NCI-H2107 treated with DMSO at 0.1 percent for 48 hours (cell line): ENCODE data around the gene IGDCC3.

Experiments
- DNase-seq: peaks from one replicate; lab custom pipeline; 2025; ENCODE audit not compliant: unreplicated experiment; lab: John Stamatoyannopoulos, UW

The IGDCC3 gene

DNA sequence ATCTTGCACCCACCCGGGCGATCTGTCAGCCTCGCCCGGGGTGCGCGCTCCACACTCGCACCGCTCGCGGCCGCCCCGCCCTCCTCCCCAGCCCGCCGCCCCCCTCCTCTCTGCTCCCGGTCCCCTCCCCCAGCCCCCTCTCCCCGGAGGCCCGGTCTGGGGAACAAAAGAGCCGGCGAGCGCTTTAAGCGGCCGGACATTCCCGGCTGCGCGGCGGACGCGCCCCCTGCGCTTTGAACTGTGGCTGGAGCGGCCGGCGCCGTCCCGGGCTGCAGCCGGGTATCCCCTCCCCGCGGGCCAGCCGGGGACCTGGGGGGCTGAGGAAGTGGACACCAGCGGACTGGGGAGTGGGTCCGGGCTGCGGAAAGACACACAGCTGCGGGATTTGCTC lies at the start of gene IGDCC3:
TSS of gene IGDCC3 (minus strand) at position 27 of the 391 bp plus-strand sequence. CDS start 214 bp downstream, outside the sequence.
- DNase-seq: no peak

DNA sequence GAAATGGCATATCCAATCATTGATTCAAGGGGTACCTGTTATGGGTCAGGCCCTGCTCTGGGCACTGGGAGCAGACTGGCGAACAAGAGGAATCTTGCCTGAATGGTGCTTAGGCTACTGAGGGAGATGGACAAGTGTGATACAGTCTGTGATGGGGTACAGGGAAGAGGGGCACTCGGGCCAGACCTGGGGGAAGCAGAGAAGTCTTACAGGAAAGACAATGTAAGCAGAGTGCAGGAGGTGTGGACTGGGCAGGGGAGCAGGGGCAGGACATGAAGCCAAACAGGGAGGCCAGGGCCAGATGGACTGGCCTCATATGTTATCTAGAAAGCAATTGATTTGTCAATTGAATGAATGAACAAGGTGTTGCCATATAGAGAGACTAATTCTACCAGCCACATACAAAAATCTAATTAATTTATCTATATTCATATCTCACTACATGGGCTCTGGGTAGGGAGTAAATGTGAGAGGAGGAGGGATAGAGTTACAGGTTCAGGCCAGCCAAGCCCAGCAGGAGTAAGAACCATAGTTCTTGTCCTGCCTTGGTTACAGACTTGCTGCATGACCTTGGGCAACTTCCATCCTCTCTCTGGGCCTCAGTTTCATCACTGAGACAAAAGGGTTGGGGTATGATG lies 48.5 kb upstream of the IGDCC3 start:
- no peak for DNase-seq

DNA sequence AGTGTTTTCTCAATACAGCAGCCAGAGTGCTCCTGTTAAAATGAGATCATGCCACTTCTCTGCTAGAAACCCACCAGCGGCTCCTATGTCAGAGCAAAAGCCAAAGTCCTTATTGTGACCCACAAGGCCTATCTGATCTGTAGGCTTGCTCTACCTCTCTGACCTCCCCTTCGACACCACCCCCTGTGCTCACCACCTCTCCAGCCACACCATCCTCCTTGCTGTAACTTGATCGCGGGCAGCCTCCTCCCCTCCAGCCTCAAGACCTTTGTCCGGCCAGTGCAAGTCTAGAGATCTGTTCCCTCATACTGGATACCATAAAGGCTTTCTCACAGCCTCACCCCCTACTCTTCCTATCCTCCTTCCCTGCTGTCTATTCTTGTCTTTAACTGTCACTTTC lies 46.9 kb upstream of the IGDCC3 start:
- no peak for DNase-seq

DNA sequence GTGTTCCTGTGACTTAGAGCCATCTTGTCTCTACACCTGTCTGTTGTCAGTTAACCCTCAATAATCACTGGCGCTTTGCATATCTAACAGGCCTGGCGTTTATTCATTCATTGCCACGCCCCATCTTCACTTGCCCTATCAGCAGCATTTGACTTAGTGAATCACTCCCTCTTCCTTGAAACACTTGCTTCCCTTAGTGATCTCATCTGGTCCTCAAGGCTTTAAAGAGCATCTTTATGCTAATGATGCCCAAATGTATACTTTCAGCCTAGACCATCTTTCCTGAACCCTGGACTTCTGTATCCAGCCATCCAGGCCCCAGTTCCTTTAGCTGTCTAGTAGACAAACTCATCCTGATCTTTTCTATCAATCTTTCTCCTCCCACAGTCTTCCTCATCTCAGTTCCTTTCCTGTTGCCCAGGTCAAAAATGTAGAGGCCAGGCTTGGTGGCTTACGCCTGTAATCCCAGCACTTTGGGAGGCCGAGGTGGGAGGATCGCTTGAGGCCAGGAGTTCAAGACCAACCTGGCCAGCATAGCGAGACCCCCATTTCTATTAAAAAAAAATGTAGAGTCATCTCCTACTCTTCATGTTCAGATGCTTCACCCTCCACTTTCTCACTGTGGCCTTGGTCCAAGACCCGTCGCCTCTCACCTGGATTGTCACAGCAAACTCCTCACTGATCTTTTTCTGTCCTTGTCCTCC lies 46.3 kb upstream of the IGDCC3 start:
- DNase-seq: no peak

DNA sequence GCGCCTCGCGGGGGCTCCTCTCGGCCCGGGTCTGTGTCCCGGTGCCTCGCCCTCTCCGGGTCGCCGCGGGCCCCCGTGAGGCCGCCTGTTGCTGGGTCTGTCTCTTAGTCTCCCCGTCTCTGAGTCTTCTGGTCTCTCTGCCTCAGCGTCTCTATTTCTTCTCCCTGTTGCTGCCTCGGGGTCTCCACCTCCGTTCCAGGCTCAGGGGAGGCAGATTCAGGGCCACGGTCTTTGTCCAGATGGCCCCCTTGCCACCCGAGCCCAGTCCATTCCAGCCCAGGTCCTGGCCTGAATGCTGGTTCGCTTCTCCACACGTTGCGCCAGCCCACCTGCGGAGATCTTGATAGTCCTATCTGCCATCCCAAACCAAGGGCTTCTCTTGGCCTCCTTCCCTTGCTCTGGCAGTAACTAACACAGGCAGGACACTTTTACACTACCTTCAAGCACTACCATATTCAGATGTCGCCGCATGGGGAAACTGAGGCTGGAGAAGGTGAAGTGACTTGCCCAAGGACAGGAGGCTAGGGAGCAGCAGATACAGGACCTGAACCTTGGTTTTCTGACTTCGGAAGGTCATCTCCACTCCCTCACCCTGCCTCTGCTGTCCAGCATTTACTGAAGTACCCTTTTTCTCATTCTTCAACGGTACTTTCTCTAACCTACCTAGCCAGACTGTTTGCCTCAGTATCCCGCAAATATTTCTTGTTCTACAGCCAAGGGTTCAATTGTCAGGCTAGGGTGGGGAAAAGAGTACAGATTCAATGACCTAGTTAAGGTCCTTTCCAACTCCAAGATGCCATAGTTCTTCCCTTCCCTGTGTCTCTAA lies 45.6 kb upstream of the IGDCC3 start:
- DNase-seq: no peak

DNA sequence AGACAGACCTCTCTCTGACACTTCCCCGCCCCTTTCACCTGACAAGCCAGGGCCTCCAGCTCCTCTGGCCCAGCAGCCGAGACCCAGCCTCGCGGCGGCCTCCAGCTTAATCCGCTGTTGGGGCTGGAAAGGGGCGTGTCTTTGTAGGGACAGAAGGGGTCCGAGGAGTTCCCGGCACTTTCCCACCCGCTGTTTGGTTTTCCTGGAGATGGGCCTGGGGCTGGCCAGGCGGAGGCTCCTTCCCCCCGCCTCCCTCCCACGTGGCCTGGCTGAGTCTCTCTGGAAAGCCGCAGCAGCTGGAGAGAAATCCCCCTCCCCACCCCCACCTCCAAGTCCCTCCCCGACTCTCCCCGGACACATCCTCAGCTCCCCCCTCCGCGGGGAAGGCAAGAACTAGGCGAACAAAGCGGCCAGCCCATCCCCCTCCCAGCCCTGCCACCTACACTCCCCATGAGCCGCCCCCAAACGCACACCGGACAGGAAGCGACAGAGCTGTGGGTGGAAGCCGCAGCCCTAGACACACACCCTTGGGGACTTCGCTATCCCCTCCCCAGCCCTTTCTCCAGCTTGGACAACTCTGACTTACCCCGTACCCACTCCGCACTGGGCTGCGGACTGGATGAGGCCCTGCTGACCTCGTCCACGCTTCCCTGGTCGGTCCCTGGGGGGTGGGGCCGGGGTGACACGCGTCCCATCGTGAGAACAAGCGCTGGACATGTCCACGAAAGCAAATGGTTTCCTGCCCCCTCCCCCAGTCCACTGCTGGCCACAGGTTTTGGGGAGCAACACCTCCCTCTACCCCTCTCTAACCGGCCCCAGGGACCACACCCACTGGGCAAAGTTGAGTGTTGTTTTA lies 43.8 kb upstream of the IGDCC3 start:
- no peak for DNase-seq

DNA sequence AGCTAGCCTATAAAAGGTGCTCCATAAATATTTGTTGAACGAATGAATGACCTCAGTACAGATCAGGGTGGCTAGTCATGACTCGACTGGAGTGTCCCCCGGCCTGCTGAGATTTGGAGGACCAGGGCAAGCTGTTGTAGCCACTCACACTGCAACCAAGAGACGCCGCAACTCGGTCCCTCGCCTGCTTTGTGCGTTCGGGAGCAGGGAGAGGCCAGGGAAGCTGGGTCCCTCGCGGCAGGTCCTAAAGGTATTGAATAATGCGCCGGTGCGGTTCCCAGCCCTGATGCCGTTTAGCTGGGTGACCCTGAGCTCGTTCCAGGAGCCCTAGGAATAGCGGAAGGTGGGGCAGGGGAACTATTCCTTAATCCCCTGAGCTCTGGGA lies 43.2 kb upstream of the IGDCC3 start:
- no peak for DNase-seq

DNA sequence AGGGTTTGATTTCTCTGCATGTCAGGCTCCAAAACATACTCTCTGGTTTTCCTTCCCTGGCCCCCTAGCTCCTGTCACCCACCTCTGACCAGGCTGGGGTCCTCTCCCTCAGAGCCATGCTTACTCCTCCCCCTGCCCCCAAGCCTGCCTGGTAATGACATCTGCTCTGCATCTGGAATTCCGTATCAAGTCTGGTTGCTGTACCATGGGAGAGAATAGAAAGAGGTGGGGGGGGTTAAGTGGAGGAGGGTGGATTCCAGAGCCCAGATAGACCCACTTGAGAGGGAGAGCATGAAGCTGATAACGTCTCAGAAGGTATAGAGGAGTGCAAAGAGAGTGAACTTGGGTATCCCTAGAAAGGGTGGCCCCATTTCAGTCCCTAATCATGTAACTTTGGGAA lies 40.8 kb upstream of the IGDCC3 start:
- DNase-seq: no peak

DNA sequence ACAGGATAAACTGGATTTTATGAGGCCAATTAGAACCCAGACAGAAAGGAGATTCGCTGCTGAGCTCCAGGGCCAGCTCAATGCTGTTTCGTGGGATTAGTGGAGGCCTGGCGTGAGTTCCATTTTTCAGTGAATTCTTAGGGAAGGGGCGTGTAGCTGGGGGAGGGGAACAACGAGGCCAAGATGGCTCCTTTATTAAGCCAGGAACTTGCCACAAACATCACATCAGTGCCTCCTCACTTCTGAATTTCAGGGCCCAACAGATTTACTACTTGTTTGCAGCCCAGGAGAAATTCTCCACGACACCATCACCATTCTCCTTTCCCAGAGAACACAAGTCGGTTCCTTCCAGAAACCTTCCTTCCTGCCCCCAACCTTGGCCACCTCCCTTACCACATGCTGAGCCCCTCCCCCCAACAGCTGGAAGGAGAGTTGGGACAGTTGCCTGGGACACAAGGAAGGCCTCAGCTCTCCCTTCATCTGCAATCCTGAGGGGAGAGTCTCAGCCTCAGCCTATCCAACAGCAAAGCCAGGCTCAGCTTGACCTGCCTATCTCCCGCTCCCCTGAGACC lies 39.1 kb upstream of the IGDCC3 start:
- no peak for DNase-seq

DNA sequence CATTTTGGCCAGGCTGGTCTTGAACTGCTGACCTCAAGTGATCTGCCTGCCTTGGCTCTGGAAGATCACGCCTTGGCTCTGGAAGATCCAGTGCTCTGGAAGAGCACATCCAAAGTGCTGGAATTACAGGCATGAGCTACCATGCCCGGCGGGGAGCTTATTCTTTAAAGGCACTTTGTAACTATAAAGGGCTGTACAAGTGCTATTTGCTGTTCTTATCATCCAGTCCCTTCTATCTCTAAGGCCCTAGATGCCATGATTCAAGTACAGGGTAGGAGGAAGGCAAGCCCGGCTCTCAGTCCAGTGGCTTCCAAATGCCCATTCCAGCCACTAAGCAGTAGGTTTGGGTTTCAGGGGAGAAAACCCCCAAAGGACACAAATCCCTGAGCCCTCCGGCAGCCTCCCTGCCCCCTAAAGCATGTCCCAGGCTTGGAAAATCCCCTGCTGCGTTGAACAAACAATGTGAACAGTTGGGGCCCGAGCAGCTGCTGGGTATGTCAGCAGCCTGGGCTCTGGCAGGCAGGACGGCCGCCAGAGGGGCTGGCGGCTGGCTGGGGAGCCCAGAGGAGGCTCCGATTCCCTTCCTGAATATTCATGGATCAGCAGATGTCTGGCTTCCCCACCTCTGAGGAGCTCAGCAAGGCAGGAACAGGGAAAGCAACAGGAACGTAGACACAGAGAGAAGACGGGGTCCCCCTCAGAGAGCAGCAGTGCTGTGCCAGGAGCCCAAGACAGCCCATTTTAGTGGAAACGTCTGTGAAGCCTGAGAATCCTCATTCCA lies 37.2 kb upstream of the IGDCC3 start:
- DNase-seq: peak; percentile 59

DNA sequence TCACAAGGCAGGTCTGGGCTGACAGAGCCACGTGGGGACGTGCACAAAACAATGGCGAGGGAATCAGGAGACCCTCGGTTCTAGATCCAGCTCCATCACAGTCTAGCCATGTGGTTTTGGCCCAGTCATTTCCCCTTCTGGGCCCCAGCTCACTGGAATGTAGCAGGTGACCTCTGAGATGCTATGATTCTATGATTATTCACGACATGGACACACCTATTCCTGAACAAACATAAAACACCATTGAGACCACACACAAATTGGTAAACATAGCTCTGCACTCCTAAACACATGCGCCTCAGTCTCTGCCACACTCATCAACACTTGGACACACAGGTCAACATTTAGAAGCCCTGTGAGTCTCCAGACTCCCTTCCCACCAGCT lies 36.0 kb upstream of the IGDCC3 start:
- DNase-seq: no peak

DNA sequence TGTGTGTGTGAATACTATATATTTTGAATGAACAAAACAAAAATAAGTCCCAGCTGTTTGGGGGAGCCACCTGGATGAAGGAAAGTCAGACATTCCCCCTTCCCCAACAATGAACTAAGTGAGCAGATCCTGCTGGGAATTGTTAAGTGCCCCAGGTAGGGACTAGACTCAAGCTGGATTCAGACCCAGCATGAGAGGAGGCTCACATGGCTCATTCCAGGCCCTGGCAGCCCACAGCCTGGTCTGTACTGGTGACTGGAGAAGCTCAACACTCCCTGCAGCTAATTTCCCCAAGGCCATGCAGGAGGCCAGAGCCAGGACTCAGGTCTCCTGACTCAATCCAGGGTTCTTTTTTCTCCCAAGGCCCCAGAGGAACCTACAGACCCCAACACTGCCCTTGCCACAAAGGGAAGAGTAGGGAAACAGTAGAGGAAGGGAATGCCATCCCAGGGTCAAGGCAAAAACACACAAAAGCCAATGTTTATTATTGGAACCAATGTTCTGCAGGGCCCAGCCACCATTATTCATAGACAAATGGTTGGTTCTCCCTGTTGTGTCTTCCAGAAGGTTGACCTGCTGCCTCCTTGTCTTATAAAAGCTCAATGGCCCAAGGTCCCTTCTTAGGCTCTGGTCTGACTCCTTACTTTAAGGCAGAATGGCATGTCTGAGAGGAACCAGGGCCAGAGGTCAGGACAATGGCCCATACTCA lies 35.4 kb upstream of the IGDCC3 start:
- no peak for DNase-seq

DNA sequence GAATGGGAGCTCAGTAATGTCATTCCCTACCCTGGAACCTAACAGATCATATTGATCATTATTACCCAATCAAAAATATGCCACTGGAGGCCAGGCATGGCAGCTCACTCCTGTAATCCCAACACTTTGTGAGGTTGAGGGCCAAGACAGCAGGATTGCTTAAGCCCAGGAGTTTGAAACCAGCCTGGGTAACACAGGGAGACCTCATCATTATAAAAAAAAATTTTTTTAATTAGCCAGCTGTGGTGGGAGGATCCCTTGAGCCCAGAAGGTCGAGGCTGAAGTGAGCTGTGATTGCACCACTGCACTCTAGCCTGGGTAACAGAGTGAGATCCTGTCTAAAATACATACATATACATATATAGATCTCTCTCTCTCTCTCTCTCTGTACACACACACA lies 34.8 kb upstream of the IGDCC3 start:
- no peak for DNase-seq

DNA sequence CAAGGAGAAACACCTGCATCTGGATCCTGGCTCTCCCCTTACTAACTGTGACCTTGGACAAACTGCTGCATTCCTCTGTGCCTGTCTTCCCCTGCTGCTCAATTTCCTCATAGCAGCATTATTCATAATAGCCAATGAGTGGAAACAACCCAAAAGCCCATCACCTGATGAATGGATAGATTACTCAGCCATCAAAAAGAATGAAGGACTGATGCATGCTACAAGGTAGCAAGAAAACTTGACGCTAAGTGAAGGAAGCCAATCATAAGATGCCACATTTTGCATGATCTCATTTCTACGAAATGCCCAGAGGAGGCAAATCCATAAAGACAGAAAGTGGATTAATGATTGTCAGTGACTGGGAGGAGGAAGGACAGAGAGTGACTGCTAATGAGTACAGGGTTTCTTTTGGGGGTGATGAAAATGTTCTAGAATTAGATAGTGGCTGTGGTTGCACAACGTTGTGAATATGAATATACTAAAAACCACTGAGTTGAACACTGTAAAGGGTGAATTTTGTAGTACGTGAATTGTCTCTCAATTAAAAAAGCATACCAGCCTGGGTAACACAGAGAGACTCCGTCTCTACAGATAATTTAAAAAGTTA lies 33.8 kb upstream of the IGDCC3 start:
- DNase-seq: no peak

DNA sequence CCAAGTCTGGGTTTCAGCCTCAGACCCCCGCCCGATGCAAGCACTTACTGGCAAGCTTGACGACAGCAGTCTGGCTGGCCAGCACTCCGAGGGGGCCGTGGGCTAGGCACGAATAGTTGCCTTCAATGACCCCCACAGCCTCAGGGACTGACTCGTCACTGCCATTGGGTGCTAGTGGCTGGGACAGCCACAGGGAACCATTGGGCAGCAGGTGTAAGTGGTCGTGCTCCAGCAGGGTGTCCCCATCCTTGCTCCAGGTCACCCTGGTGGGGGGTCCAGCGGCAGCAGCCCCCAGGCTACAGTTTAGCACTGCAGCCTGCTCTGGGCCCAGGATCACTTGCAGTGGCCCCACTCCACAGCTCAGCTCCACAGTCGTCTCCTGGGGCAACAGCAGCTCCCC lies 33.2 kb upstream of the IGDCC3 start:
- no peak for DNase-seq

DNA sequence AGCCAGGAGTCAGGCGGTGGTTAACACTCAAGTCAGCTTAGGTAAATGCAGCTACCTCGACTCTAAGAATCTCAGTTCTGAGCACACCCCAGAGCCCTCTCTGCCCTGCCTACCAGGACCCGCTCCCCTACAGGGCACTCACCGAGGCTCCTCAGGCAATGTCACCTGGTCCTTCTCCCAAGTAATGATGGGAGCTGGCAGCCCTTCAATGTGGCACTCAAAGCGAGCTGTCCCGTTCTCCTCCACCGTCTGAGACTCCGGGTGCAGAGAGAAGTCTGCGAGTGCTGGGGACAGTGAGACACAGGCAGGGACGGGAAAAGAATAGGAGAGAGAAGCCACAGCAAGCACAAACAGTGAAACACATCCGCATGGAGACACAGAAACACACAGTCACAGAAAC lies 32.2 kb upstream of the IGDCC3 start:
- DNase-seq: no peak

DNA sequence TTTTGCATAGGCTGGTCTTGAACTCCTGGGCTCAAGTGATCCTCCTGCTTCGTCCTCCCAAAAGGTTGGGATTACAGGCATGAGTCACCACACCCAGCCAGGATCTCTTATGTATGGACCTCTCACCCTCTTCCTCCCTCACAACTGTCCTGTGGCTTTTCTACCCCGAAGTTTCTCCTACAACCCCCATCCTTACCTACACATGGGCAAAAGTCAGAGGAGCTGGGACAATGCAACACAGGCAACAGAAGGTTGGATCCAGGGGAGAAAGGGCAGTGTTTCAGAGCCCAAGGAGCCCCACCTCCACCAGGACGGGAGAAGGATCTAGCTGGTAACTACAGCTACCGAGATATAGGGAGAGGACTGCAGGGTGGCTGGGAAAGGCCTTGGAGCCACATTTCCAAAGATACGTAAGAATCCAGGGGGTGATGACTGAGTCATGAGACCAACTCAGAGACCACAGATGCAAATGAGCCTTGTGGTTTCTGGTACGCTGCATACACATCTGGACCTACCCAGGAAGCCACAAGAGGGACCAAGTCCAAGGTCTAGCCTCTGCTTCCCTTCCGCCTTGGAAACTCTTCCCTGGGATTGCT lies 31.3 kb upstream of the IGDCC3 start:
- no peak for DNase-seq

DNA sequence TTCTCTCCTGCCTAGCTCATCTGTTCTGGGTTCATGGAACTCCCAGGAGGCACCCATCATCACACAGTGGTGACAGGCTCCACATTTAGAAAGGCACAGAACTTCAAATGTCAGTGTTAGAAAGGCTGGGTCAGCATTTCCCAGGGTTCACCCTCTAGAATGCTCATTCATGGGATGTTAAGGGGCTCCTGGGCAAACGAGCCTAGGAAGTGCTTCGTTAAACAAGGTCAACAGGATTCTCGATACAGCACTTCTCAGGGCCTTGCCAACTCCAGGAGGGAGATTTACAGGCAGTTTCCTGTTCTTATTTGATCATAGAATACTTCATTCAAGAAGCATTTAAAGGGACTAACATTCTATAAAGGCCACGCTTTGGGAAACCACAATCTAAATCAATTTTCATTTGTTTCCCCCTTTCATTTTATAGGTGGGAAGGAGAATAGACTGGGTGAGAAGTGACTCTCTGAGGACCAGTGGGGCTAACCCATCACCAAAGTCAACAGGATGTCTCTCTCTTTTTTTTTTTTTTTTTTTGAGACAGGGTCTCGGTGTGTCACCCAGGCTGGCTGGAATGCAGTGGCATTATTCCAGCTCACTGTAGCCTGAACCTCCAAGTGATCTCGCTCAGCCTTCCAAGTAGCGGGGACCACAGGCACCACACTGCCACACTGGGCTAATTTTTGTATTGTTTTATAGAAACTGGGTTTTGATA lies 30.7 kb upstream of the IGDCC3 start:
- no peak for DNase-seq
